ENCODE data around the gene CMIP. TPM values are rescaled to one million over a fixed set of nuclear protein-coding genes. Genes with fewer than 3 reads are reported as not detected.
A peak's percentile ranks its signal among the peaks of the same experiment; 100 is the strongest.

The CMIP gene
- total RNA-seq, 1 experiment from 2014 or later = 63.7 TPM

DNA sequence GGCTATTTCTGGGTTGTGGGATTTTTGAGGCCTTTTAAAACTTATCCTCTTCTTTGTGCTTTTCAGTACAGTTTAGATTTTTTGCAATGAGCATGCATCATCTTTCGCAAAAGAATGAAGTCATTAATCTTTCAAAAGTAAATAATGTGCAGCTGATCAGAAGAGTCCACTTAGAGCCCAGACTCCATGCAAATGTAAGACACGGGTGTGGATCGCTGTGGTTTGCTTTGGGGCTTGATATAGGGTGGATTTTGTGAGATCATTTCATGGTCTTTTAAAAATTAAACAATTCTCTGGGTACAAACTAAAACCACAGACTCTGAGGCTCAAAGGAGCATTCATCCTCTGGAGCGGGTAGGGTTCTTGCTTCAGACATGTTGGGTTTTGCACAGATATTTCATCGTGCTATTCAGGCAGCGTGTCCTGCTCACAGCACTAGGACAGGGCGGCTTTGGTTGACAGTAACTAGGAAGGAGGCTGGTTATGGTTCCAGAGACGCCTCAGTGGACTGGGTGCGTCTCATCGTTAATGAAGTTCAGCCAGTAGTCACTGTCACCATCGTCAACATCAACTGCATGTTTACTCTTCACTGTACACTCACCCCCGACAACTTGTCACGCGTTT is 205.1 kb downstream of the CMIP start (continued):
- TF ChIP-seq, protein P1, sequence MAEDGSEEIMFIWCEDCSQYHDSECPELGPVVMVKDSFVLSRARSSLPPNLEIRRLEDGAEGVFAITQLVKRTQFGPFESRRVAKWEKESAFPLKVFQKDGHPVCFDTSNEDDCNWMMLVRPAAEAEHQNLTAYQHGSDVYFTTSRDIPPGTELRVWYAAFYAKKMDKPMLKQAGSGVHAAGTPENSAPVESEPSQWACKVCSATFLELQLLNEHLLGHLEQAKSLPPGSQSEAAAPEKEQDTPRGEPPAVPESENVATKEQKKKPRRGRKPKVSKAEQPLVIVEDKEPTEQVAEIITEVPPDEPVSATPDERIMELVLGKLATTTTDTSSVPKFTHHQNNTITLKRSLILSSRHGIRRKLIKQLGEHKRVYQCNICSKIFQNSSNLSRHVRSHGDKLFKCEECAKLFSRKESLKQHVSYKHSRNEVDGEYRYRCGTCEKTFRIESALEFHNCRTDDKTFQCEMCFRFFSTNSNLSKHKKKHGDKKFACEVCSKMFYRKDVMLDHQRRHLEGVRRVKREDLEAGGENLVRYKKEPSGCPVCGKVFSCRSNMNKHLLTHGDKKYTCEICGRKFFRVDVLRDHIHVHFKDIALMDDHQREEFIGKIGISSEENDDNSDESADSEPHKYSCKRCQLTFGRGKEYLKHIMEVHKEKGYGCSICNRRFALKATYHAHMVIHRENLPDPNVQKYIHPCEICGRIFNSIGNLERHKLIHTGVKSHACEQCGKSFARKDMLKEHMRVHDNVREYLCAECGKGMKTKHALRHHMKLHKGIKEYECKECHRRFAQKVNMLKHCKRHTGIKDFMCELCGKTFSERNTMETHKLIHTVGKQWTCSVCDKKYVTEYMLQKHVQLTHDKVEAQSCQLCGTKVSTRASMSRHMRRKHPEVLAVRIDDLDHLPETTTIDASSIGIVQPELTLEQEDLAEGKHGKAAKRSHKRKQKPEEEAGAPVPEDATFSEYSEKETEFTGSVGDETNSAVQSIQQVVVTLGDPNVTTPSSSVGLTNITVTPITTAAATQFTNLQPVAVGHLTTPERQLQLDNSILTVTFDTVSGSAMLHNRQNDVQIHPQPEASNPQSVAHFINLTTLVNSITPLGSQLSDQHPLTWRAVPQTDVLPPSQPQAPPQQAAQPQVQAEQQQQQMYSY (CRISPR knock-in tag; IDR thresholded peaks at IDR 0.05) = no peak
- no peak for TF ChIP-seq ZNF138 (CRISPR knock-in tag; conservative IDR thresholded peaks at IDR 0.05)
- TF ChIP-seq, protein P2, sequence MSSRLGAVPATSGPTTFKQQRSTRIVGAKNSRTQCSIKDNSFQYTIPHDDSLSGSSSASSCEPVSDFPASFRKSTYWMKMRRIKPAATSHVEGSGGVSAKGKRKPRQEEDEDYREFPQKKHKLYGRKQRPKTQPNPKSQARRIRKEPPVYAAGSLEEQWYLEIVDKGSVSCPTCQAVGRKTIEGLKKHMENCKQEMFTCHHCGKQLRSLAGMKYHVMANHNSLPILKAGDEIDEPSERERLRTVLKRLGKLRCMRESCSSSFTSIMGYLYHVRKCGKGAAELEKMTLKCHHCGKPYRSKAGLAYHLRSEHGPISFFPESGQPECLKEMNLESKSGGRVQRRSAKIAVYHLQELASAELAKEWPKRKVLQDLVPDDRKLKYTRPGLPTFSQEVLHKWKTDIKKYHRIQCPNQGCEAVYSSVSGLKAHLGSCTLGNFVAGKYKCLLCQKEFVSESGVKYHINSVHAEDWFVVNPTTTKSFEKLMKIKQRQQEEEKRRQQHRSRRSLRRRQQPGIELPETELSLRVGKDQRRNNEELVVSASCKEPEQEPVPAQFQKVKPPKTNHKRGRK (CRISPR knock-in tag; IDR thresholded peaks at IDR 0.05; ENCODE audit: borderline replicate concordance) = no peak
- TF ChIP-seq NR3C1 (CRISPR knock-in tag; conservative IDR thresholded peaks at IDR 0.05; ENCODE audit: low read depth) = no peak
- TF ChIP-seq SP1 (CRISPR knock-in tag; conservative IDR thresholded peaks at IDR 0.05) = no peak
- TF ChIP-seq CREB1 (CRISPR knock-in tag; IDR thresholded peaks at IDR 0.05) = no peak
- TF ChIP-seq, protein P3, sequence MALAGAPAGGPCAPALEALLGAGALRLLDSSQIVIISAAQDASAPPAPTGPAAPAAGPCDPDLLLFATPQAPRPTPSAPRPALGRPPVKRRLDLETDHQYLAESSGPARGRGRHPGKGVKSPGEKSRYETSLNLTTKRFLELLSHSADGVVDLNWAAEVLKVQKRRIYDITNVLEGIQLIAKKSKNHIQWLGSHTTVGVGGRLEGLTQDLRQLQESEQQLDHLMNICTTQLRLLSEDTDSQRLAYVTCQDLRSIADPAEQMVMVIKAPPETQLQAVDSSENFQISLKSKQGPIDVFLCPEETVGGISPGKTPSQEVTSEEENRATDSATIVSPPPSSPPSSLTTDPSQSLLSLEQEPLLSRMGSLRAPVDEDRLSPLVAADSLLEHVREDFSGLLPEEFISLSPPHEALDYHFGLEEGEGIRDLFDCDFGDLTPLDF (CRISPR knock-in tag; IDR thresholded peaks at IDR 0.05) = no peak
- TF ChIP-seq, protein P4, sequence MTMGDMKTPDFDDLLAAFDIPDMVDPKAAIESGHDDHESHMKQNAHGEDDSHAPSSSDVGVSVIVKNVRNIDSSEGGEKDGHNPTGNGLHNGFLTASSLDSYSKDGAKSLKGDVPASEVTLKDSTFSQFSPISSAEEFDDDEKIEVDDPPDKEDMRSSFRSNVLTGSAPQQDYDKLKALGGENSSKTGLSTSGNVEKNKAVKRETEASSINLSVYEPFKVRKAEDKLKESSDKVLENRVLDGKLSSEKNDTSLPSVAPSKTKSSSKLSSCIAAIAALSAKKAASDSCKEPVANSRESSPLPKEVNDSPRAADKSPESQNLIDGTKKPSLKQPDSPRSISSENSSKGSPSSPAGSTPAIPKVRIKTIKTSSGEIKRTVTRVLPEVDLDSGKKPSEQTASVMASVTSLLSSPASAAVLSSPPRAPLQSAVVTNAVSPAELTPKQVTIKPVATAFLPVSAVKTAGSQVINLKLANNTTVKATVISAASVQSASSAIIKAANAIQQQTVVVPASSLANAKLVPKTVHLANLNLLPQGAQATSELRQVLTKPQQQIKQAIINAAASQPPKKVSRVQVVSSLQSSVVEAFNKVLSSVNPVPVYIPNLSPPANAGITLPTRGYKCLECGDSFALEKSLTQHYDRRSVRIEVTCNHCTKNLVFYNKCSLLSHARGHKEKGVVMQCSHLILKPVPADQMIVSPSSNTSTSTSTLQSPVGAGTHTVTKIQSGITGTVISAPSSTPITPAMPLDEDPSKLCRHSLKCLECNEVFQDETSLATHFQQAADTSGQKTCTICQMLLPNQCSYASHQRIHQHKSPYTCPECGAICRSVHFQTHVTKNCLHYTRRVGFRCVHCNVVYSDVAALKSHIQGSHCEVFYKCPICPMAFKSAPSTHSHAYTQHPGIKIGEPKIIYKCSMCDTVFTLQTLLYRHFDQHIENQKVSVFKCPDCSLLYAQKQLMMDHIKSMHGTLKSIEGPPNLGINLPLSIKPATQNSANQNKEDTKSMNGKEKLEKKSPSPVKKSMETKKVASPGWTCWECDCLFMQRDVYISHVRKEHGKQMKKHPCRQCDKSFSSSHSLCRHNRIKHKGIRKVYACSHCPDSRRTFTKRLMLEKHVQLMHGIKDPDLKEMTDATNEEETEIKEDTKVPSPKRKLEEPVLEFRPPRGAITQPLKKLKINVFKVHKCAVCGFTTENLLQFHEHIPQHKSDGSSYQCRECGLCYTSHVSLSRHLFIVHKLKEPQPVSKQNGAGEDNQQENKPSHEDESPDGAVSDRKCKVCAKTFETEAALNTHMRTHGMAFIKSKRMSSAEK (CRISPR knock-in tag; IDR thresholded peaks at IDR 0.05; ENCODE audit: borderline replicate concordance) = no peak
- TF ChIP-seq, protein P5, sequence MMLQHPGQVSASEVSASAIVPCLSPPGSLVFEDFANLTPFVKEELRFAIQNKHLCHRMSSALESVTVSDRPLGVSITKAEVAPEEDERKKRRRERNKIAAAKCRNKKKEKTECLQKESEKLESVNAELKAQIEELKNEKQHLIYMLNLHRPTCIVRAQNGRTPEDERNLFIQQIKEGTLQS (CRISPR knock-in tag; conservative IDR thresholded peaks at IDR 0.05) = no peak
- TF ChIP-seq ETV6 (CRISPR knock-in tag; IDR thresholded peaks at IDR 0.05) = no peak

DNA sequence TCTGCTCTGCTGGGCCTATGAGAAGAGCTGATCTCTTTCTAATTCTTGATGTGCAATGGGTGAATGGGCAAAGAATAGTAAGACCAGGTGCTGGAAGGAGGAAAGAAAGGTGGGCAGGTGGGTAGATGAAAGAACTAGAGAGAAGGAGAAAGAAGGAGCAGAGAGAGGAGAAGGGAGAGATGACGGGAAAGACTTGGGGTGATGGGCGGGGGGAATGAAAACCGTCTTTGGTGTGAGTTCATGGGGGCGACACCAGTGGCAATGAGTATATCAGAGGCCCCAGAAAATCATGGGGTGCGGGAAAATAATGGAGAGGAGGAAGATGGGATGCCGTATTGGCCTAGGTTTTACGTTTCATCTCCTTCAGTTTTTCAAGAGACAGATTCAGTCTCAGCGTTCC is 205.7 kb downstream of the CMIP start:
- no peaks in the 10 kb centered on the region for H3K27me3 Mint-ChIP-seq (ENCODE audit: low read depth)
- ATAC-seq (no peak), DNase-seq (ENCODE audit: low spot score) (no peak)
- peak overlapping the region; percentile 77 for H3K27ac Mint-ChIP-seq
- H3K9me3 Mint-ChIP-seq = no peaks in the 10 kb centered on the region
- POLR2A ChIA-PET = no interaction called here
- peaks cover 9% of the 10 kb centered on the region; the same call in 1 of the 2 replicates for H3K36me3 Mint-ChIP-seq
- H3K4me3 Mint-ChIP-seq = no peak overlapping the region
- CTCF ChIA-PET = interaction anchor here (0.7 kb wide), 1 partner anchor 46 kb away, joined by 3 read pairs; no protein-coding TSS in a partner anchor
- TF ChIP-seq NR1H2 (CRISPR knock-in tag; IDR thresholded peaks at IDR 0.05) (no peak), NFYB (CRISPR knock-in tag; conservative IDR thresholded peaks at IDR 0.05; ENCODE audit: low read depth) (no peak), TP53 (CRISPR knock-in tag; IDR thresholded peaks at IDR 0.05) (no peak), ZBTB21 (CRISPR knock-in tag; IDR thresholded peaks at IDR 0.05; ENCODE audit: borderline replicate concordance) (no peak), ELF4 (CRISPR knock-in tag; IDR thresholded peaks at IDR 0.05; ENCODE audit: low read depth) (no peak)
- TF ChIP-seq, protein P4 (CRISPR knock-in tag; IDR thresholded peaks at IDR 0.05; ENCODE audit: borderline replicate concordance) = no peak
- peaks cover 51% of the 10 kb centered on the region for H3K4me1 Mint-ChIP-seq

Data from WTC11 (cell line).